Aorta (tissue), 5 donors: Measurements from ENCODE around the gene PLEKHM3. TPM values are rescaled to one million over a fixed set of nuclear protein-coding genes. Genes with fewer than 3 reads are reported as not detected.
"Not testable (repeated sequence)": the region's sequence is repeated elsewhere in the genome, so short reads cannot be mapped to it uniquely, and the experiment has no call there.

Experiments
- ATAC-seq: fragments of 200-7000 bp; cut with Tn5 transposase; one replicate; pipeline ENCODE4 v1.9.1; 2022; ENCODE audit warnings: moderate library complexity; ENCODE audit not compliant: low FRiP score
- DNase-seq, 2 donors: peaks; one replicate each; pipeline ENCODE4 v3.0.0-alpha.2; 2020
- H3K27ac ChIP-seq, 2 donors: one replicate each; pipeline ENCODE4 v1.5.1; 2013; ENCODE audit warnings: low read length in 2 of 2, mild to moderate bottlenecking in 2 of 2, moderate library complexity in 2 of 2, control low read depth in 1 of 2, inconsistent platforms in 1 of 2, low read depth in 1 of 2
- H3K27me3 ChIP-seq, 2 donors: one replicate each; pipeline ENCODE4 v1.6.1; 2013; ENCODE audit warnings: control low read depth in 1 of 2, low read length in 1 of 2, mild to moderate bottlenecking in 1 of 2, moderate library complexity in 1 of 2; ENCODE audit not compliant: insufficient read depth in 2 of 2, control insufficient read depth in 1 of 2
- H3K36me3 ChIP-seq, 2 donors: one replicate each; pipeline ENCODE4 v1.6.1; 2013; ENCODE audit warnings: control low read depth in 1 of 2, low read length in 1 of 2, mild to moderate bottlenecking in 1 of 2; ENCODE audit not compliant: insufficient read depth in 2 of 2, control insufficient read depth in 1 of 2
- H3K4me1 ChIP-seq, 2 donors: one replicate each; pipeline ENCODE4 v1.6.1; 2013; ENCODE audit warnings: low read length in 2 of 2, control low read depth in 1 of 2, mild to moderate bottlenecking in 1 of 2, moderate library complexity in 1 of 2; ENCODE audit not compliant: insufficient read depth in 2 of 2, control insufficient read depth in 1 of 2
- H3K4me3 ChIP-seq, 2 donors: one replicate each; pipeline ENCODE4 v1.5.1; 2013; ENCODE audit warnings: low read length in 2 of 2, control low read depth in 1 of 2, mild to moderate bottlenecking in 1 of 2
- H3K9me3 ChIP-seq: one replicate; pipeline ENCODE4 v1.6.1; 2013; ENCODE audit warnings: mild to moderate bottlenecking, low read length; ENCODE audit not compliant: control insufficient read depth
- WGBS, 2 donors: extraction: QIAGEN DNeasy Blood & Tissue Kit; methylation state at CpG; one replicate each; pipeline ENCODE4 v1.1.7; 2013; 5-methylcytosine and 5-hydroxymethylcytosine counted together
- intact Hi-C, 2 donors: fragments of 100-400 bp; cut with DNase I; formaldehyde crosslinking; loops; one replicate each; pipeline versions ENCODE4 v1.14.2 to v1.15.0; 2022
- polyA plus RNA-seq, 2 donors: library from polyadenylated mRNA; stranded (reverse); fragments of 200-250 nt; gene quantifications; one replicate each; pipeline ENCODE4 v1.2.3, GENCODE V29; 2013
- total RNA-seq, 2 donors: library from RNA; stranded (reverse); fragmentation: NEBNext Ultra II Directional; extraction: Animal tissue kit (Norgen Biotek cat#: 25700); gene quantifications; one replicate each; pipeline ENCODE4 v1.2.1, GENCODE V29; 2021
- donor health status: healthy with polysubstance abuse.
- donor health status: Bipolar disorder and iron deficiency.
- donor health status: DM: no; HTN: no; CAD: no.
- donor health status: DM: no; HTN: no; CAD: no.
- donor health status: DM: yes; HTN: yes; CAD: no.

The PLEKHM3 gene
- total and polyA plus RNA-seq, 4 donors, result 2.8 to 18.9 (median 9.3) TPM

- H3K4me1 ChIP-seq, intact Hi-C loops, H3K36me3 ChIP-seq, H3K27me3 ChIP-seq, H3K27ac ChIP-seq, H3K4me3 ChIP-seq, H3K9me3 ChIP-seq, ATAC-seq, DNase-seq: not testable (repeated sequence)
- WGBS, 2 donors, result 94 to 96% methylated on average over 10 of the region's 10 CpGs
Measured at GRCh38 chr2:207811658-207812057, 213.7 kb downstream of the PLEKHM3 start.

GRCh38 chr2:207810200-207810788, 215.0 kb downstream of the PLEKHM3 start:
- H3K27me3 ChIP-seq, result no peaks in the 10 kb centered on the region
- ATAC-seq, result no peak
- no peaks in the 10 kb centered on the region for H3K36me3 ChIP-seq
- H3K4me3 ChIP-seq, result no peak overlapping the region
- no peak overlapping the region for H3K27ac ChIP-seq
- WGBS, 2 donors, result 89 to 91% methylated on average over 4 of the region's 4 CpGs
- no peak for DNase-seq
- intact Hi-C loops, result no loop called here
- no peaks in the 10 kb centered on the region for H3K9me3 ChIP-seq
- no peaks in the 10 kb centered on the region for H3K4me1 ChIP-seq

- no peaks in the 10 kb centered on the region for H3K4me1 ChIP-seq
- no peak overlapping the region for H3K27ac ChIP-seq
- H3K36me3 ChIP-seq, result no peaks in the 10 kb centered on the region
- DNase-seq (no peak), ATAC-seq (no peak)
- no peak overlapping the region for H3K4me3 ChIP-seq
- intact Hi-C loops, result no loop called here
- no peaks in the 10 kb centered on the region for H3K9me3 ChIP-seq
- no peaks in the 10 kb centered on the region for H3K27me3 ChIP-seq
- WGBS, 2 donors, result 93 to 98% methylated on average over 6 of the region's 6 CpGs
Measured at GRCh38 chr2:207808119-207808518, 217.2 kb downstream of the PLEKHM3 start.

GRCh38 chr2:207807516-207807915, 217.8 kb downstream of the PLEKHM3 start:
- Histone ChIP-seq H3K9me3 (no peaks in the 10 kb centered on the region), H3K4me1 (no peaks in the 10 kb centered on the region), H3K27ac (no peak overlapping the region), H3K36me3 (no peaks in the 10 kb centered on the region), H3K27me3 (no peaks in the 10 kb centered on the region), H3K4me3 (no peak overlapping the region)
- intact Hi-C loops, result no loop called here
- ATAC-seq, result no peak
- no peak for DNase-seq
- WGBS, 2 donors, result 83 to 87% methylated on average over 5 of the region's 5 CpGs

- WGBS, 2 donors, result 61 to 69% methylated on average over 5 of the region's 5 CpGs
- DNase-seq, result no peak
- Histone ChIP-seq H3K27ac (no peak overlapping the region), H3K9me3 (no peaks in the 10 kb centered on the region), H3K4me1 (no peaks in the 10 kb centered on the region), H3K36me3 (no peaks in the 10 kb centered on the region), H3K4me3 (no peak overlapping the region), H3K27me3 (no peaks in the 10 kb centered on the region)
- intact Hi-C loops, result no loop called here
- no peak for ATAC-seq
Measured at GRCh38 chr2:207805566-207806226, 219.6 kb downstream of the PLEKHM3 start.

- Histone ChIP-seq H3K27ac (no peak overlapping the region), H3K36me3 (no peaks in the 10 kb centered on the region), H3K9me3 (no peaks in the 10 kb centered on the region), H3K4me1 (no peaks in the 10 kb centered on the region), H3K4me3 (no peak overlapping the region), H3K27me3 (no peaks in the 10 kb centered on the region)
- ATAC-seq, result no peak
- intact Hi-C loops, result no loop called here
- no peak for DNase-seq
- 73 to 75% methylated on average over 6 of the region's 6 CpGs for WGBS, 2 donors
Measured at GRCh38 chr2:207802650-207803049, 222.7 kb downstream of the PLEKHM3 start.

- H3K4me3 ChIP-seq, result no peak overlapping the region
- ATAC-seq, result no peak
- no peak for DNase-seq
- no peak overlapping the region for H3K27ac ChIP-seq
- intact Hi-C loops, result no loop called here
- no peaks in the 10 kb centered on the region for H3K27me3 ChIP-seq
- H3K4me1 ChIP-seq, result no peaks in the 10 kb centered on the region
- no peaks in the 10 kb centered on the region for H3K9me3 ChIP-seq
- WGBS, 2 donors, result 24% methylated on average over 3 of the region's 3 CpGs
- no peaks in the 10 kb centered on the region for H3K36me3 ChIP-seq
Measured at GRCh38 chr2:207801259-207801658, 224.1 kb downstream of the PLEKHM3 start.

GRCh38 chr2:207796585-207797350, 228.6 kb downstream of the PLEKHM3 start:
- no peaks in the 10 kb centered on the region for H3K4me1 ChIP-seq
- no peak for DNase-seq
- no peaks in the 10 kb centered on the region for H3K9me3 ChIP-seq
- 41 to 43% methylated on average over 8 of the region's 8 CpGs for WGBS, 2 donors
- no peak overlapping the region for H3K4me3 ChIP-seq
- intact Hi-C loops, result no loop called here
- no peaks in the 10 kb centered on the region for H3K36me3 ChIP-seq
- no peak overlapping the region for H3K27ac ChIP-seq
- ATAC-seq, result no peak
- H3K27me3 ChIP-seq, result no peaks in the 10 kb centered on the region
